ENCODE data around the gene GCH1. TPM values are rescaled to one million over a fixed set of nuclear protein-coding genes. Genes with fewer than 3 reads are reported as not detected.

GCH1 gene
- polyA plus RNA-seq, 1 donor from 2014 or later, result 4.9 TPM

DNA sequence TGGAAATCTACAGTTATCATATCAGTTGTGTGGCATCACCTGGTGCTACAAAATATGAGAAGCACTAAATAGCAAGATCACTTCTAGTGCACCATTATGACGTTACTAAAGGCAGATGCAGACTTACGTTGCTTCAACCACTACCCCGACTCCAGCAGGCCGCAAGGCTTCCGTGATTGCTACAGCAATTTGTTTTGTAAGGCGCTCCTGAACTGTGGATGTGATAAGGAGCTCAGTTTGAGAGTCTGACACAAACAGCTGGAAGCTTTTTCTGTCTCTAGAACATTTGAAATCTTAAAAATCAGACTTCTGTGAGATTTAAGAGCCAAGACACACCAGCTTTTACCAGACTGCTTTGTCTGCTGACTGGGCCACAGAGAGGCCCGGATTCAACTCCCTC is 57.0 kb downstream of the GCH1 start:
- TF ChIP-seq POLR2AphosphoS5 (IDR thresholded peaks at IDR 0.05), result peak; percentile 30
- TF ChIP-seq MXI1 (conservative IDR thresholded peaks at IDR 0.05; ENCODE audit: poor library complexity, severe bottlenecking), result no peak
- Histone ChIP-seq H3K9me3 (ENCODE audit: low read length) (no peaks in the 10 kb centered on the region), H3K4me3 (ENCODE audit: low read length) (no peak overlapping the region), H3F3A (ENCODE audit: insufficient read depth, low read length, poor library complexity, severe bottlenecking) (no peaks in the 10 kb centered on the region), H3K79me2 (replicated peaks; ENCODE audit: insufficient read depth, low read length) (no peaks in the 10 kb centered on the region), H3K4me2 (ENCODE audit: low read length) (no peak overlapping the region), H4K20me1 (ENCODE audit: insufficient read depth) (no peaks in the 10 kb centered on the region), H3K36me3 (ENCODE audit: insufficient read depth, low read length) (no peaks in the 10 kb centered on the region), H3K9me2 (ENCODE audit: insufficient read depth, low read length) (no peaks in the 10 kb centered on the region), H3K27me3 (ENCODE audit: insufficient read depth, low read depth, low read length) (no peaks in the 10 kb centered on the region), H2AFZ (ENCODE audit: low read depth, low read length) (no peak overlapping the region), H3K9ac (ENCODE audit: low read length) (no peak overlapping the region), H3K27ac (ENCODE audit: low read length) (no peak overlapping the region)

DNA sequence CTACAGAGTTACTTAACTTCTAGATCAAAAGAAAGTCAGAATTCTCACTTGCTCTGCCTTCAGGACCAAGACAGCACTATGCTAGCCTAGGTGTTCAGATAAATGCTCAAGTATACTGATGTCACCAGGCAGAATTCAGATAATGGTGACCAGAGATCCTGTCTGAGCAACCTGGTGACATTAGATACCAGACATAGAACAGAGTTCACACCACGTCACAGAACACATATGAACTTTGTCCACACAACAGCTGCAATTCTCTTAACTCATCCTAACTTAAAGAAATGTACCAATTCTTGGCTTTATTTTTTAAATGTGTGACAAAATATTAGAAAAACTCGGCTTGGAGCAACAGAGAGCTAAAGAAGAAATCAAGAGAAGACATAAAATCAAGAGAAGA is 58.1 kb downstream of the GCH1 start:
- no peak overlapping the region for H3K4me3 ChIP-seq (ENCODE audit: low read length)
- H3K36me3 ChIP-seq (ENCODE audit: insufficient read depth, low read length), result no peaks in the 10 kb centered on the region
- H3F3A ChIP-seq (ENCODE audit: insufficient read depth, low read length, poor library complexity, severe bottlenecking), result no peaks in the 10 kb centered on the region
- H3K79me2 ChIP-seq (replicated peaks; ENCODE audit: insufficient read depth, low read length), result no peaks in the 10 kb centered on the region
- H2AFZ ChIP-seq (ENCODE audit: low read depth, low read length), result no peak overlapping the region
- no peak overlapping the region for H3K9ac ChIP-seq (ENCODE audit: low read length)
- TF ChIP-seq REST (IDR thresholded peaks at IDR 0.05; ENCODE audit: borderline replicate concordance) (no peak), POLR2AphosphoS5 (IDR thresholded peaks at IDR 0.05) (no peak), EP300 (conservative IDR thresholded peaks at IDR 0.05; ENCODE audit: poor library complexity, severe bottlenecking) (no peak), MXI1 (conservative IDR thresholded peaks at IDR 0.05; ENCODE audit: poor library complexity, severe bottlenecking) (no peak), EZH2 (IDR thresholded peaks at IDR 0.05; ENCODE audit: borderline replicate concordance, insufficient read depth, low read length, poor library complexity, severe bottlenecking) (no peak), RAD21 (conservative IDR thresholded peaks at IDR 0.05) (no peak), SMC3 (conservative IDR thresholded peaks at IDR 0.05; ENCODE audit: poor library complexity) (no peak), TAF1 (IDR thresholded peaks at IDR 0.05; ENCODE audit: low read depth) (no peak)
- TF ChIP-seq, protein P1, sequence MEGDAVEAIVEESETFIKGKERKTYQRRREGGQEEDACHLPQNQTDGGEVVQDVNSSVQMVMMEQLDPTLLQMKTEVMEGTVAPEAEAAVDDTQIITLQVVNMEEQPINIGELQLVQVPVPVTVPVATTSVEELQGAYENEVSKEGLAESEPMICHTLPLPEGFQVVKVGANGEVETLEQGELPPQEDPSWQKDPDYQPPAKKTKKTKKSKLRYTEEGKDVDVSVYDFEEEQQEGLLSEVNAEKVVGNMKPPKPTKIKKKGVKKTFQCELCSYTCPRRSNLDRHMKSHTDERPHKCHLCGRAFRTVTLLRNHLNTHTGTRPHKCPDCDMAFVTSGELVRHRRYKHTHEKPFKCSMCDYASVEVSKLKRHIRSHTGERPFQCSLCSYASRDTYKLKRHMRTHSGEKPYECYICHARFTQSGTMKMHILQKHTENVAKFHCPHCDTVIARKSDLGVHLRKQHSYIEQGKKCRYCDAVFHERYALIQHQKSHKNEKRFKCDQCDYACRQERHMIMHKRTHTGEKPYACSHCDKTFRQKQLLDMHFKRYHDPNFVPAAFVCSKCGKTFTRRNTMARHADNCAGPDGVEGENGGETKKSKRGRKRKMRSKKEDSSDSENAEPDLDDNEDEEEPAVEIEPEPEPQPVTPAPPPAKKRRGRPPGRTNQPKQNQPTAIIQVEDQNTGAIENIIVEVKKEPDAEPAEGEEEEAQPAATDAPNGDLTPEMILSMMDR (IDR thresholded peaks at IDR 0.05; ENCODE audit: poor library complexity, severe bottlenecking), result no peak
- H3K9me2 ChIP-seq (ENCODE audit: insufficient read depth, low read length), result no peaks in the 10 kb centered on the region
- H3K4me2 ChIP-seq (ENCODE audit: low read length), result no peak overlapping the region
- H3K27me3 ChIP-seq (ENCODE audit: insufficient read depth, low read depth, low read length), result no peaks in the 10 kb centered on the region
- H3K27ac ChIP-seq (ENCODE audit: low read length), result no peak overlapping the region
- no peaks in the 10 kb centered on the region for H4K20me1 ChIP-seq (ENCODE audit: insufficient read depth)
- H3K9me3 ChIP-seq (ENCODE audit: low read length), result no peaks in the 10 kb centered on the region

DNA sequence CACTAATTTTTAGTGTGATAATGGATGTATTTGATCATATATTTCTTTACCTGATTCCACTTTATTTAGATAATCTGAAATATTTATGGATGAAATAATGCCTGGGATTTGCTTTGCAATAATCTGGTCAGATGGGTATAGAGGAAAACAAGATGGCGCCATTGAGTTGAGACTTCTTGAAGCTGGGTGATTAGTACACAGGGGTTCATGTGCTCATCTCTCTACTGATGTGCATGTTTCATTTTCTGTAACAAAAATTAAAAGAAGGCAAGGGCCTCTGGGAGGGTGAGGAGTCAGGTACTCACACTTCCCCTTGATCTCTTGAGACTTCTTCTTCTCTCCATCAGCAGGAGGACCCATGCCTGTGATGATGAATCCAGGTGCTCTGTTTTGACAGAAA is 61.8 kb downstream of the GCH1 start:
- Histone ChIP-seq H3K36me3 (ENCODE audit: insufficient read depth, low read length) (no peaks in the 10 kb centered on the region), H3K4me3 (ENCODE audit: low read length) (no peak overlapping the region), H3K9ac (ENCODE audit: low read length) (no peak overlapping the region), H4K20me1 (ENCODE audit: insufficient read depth) (no peaks in the 10 kb centered on the region), H3K79me2 (replicated peaks; ENCODE audit: insufficient read depth, low read length) (no peaks in the 10 kb centered on the region), H3K27ac (ENCODE audit: low read length) (no peak overlapping the region), H2AFZ (ENCODE audit: low read depth, low read length) (no peak overlapping the region), H3K4me2 (ENCODE audit: low read length) (no peak overlapping the region), H3K9me2 (ENCODE audit: insufficient read depth, low read length) (no peaks in the 10 kb centered on the region), H3K9me3 (ENCODE audit: low read length) (no peaks in the 10 kb centered on the region), H3K27me3 (ENCODE audit: insufficient read depth, low read depth, low read length) (no peaks in the 10 kb centered on the region), H3F3A (ENCODE audit: insufficient read depth, low read length, poor library complexity, severe bottlenecking) (no peaks in the 10 kb centered on the region)
- no peak for TF ChIP-seq POLR2AphosphoS5 (IDR thresholded peaks at IDR 0.05)
- TF ChIP-seq SMC3 (conservative IDR thresholded peaks at IDR 0.05; ENCODE audit: poor library complexity), result no peak
- no peak for TF ChIP-seq EZH2 (IDR thresholded peaks at IDR 0.05; ENCODE audit: borderline replicate concordance, insufficient read depth, low read length, poor library complexity, severe bottlenecking)
- TF ChIP-seq, protein P1 (IDR thresholded peaks at IDR 0.05; ENCODE audit: poor library complexity, severe bottlenecking), result no peak
- TF ChIP-seq REST (IDR thresholded peaks at IDR 0.05; ENCODE audit: borderline replicate concordance), result no peak
- no peak for TF ChIP-seq TAF1 (IDR thresholded peaks at IDR 0.05; ENCODE audit: low read depth)
- no peak for TF ChIP-seq MXI1 (conservative IDR thresholded peaks at IDR 0.05; ENCODE audit: poor library complexity, severe bottlenecking)
- no peak for TF ChIP-seq RAD21 (conservative IDR thresholded peaks at IDR 0.05)

Measured in neural cell (in vitro differentiated cells).